ENCODE measurements around the gene ANKRD45.
"Not testable (repeated sequence)": the region's sequence is repeated elsewhere in the genome, so short reads cannot be mapped to it uniquely, and the experiment has no call there.

ANKRD45 gene

GRCh38 chr1:173669491-173669941, at the start of gene ANKRD45:
Gene ANKRD45, minus strand, starts transcription at chr1:173669851. Its CDS starts 10,433 bp downstream, at chr1:173659418.
- peak; percentile 71 for DNase-seq (ENCODE audit: low spot score)

- DNase-seq (ENCODE audit: low spot score), result no peak
Observed at GRCh38 chr1:173717238-173717637, 47.6 kb upstream of the ANKRD45 start.

- DNase-seq (ENCODE audit: low spot score), result no peak
Observed at GRCh38 chr1:173715538-173715844, 45.8 kb upstream of the ANKRD45 start.

- DNase-seq (ENCODE audit: low spot score), result peak; percentile 88
Observed at GRCh38 chr1:173714759-173715537, 45.3 kb upstream of the ANKRD45 start, which contains the start of gene KLHL20. Gene KLHL20, plus strand, starts transcription at chr1:173714981. Its CDS starts 1,063 bp downstream, at chr1:173716044.

DNA sequence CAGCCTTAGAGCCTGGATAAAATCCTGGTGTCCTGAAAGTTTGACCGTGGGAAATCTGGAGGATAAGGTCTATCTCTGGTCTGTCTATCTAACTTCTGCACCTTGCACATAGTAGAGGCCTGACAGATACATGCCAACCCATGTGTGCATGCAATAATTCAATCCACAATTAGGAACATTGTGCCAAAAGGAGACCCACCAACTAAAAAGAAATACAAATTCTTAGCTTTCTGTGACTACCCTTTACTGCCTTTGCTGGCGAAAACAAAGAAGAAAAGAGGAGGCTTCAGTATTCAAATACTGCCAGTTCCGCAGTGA, 44.7 kb upstream of the ANKRD45 start:
- no peak for DNase-seq (ENCODE audit: low spot score)

DNA sequence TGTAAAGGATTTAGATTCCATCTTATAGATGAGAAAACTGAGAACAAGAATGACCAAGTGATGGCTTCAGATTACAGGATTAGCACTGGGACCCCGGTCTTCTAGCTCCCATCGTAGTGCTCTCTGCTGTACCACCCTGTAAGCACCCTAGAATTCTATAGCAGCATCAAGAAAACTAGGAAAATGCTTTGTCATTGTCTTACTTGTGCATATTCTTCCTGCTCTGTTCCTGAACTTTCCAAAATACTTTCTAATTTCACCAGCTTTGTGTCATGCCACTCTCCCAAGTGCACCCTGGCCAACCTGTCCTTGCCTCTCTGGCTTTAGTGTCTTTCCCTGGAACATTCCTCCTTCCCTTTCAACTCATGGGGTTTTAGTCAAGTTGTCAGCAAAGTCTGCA, 39.1 kb upstream of the ANKRD45 start:
- no peak for DNase-seq (ENCODE audit: low spot score)

- DNase-seq (ENCODE audit: low spot score), result no peak
Observed at GRCh38 chr1:173705117-173705516, 35.5 kb upstream of the ANKRD45 start.

GRCh38 chr1:173702736-173703135, 33.1 kb upstream of the ANKRD45 start:
- no peak for DNase-seq (ENCODE audit: low spot score)

DNA sequence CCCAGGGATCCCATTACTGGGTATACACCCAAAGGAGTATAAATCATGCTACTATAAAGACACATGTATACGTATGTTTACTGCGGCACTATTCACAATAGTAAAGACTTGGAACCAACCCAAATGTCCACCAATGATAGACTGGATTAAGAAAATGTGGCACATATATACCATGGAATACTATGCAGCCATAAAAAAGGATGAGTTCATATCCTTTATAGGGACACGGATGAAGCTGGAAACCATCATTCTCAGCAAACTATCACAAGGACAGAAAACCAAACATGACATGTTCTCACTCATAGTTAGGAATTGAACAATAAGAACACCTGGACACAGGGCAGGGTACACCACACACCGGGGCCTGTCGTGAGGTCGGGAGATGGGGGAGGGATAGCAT, 31.6 kb upstream of the ANKRD45 start:
- not testable (repeated sequence) for DNase-seq (ENCODE audit: low spot score)

DNA sequence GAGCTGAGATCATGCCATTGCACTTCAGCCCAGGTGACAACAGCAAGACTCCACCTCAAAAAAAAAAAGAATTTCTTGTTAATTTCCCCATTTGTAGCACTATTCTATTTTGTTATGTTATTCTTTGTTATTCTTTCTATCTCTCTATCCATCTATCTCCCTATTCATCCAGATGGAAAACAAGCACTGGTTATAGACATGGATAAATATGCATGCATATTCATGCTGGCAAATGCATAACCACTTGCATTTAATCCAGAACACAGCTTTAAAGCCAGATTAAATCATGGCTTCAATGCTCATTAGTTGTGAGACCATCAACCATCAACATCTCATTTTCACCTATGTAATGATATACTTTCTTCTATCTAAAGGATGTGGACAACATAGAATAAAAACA, 23.6 kb upstream of the ANKRD45 start:
- DNase-seq (ENCODE audit: low spot score), result no peak

DNA sequence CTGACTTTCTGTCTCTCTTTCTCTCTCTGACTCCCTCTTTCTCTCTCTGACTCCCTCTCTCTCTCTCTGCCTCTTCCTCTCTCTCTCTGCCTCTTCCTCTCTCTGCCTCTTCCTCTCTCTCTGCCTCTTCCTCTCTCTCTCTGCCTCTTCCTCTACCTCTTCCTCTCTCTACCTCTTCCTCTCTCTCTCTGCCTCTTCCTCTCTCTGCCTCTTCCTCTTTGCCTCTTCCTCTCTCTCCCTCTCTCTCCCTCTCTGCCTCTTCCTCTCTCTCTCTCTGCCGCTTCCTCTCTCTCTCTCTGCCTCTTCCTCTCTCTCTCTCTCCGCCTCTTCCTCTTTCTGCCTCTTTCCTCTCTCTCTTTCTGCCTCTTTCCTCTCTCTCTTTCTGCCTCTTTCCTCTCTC, 18.6 kb upstream of the ANKRD45 start:
- no peak for DNase-seq (ENCODE audit: low spot score)

DNA sequence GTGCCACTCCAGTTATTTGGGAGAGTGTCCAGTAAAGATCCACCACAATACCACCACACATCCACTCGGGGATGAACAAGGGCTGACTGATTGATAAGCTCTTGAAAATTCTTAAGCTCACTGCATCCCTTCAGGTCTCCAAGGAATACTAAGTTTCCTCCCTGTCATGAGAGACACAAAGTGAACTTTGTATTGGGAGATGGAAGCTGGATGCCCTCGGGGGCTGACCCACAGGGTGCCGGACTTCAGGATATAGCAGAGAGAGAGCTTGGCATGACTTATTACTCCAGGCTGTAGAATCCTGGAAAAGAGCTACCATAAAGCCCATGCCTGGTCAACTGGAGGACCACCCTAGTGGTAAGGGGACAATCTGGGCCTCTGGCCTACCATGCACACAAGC, 15.5 kb upstream of the ANKRD45 start:
- DNase-seq (ENCODE audit: low spot score), result not testable (repeated sequence)

- DNase-seq (ENCODE audit: low spot score), result not testable (repeated sequence)
Observed at GRCh38 chr1:173683838-173684237, 14.2 kb upstream of the ANKRD45 start.

GRCh38 chr1:173682184-173682583, 12.5 kb upstream of the ANKRD45 start:
- no peak for DNase-seq (ENCODE audit: low spot score)

DNA sequence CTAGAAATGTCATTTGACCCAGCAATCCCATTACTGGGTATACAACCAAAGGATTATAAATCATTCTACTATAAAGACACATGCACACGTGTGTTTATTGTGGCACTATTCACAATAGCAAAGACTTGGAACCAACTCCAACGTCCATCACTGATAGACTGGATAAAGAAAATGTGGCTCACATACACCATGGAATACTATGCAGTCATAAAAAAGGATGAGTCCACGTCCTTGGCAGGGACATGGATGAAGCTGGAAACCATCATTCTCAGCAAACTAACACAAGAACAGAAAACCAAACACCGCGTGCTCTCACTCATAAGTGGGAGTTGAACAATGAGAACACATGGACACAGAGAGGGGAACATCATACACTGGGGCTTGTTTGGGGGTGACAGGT, 10.5 kb upstream of the ANKRD45 start:
- not testable (repeated sequence) for DNase-seq (ENCODE audit: low spot score)

GRCh38 chr1:173674496-173674895, 4.8 kb upstream of the ANKRD45 start:
- DNase-seq (ENCODE audit: low spot score), result not testable (repeated sequence)

GRCh38 chr1:173666646-173667045, 3.0 kb downstream of the ANKRD45 start:
- DNase-seq (ENCODE audit: low spot score), result no peak

DNA sequence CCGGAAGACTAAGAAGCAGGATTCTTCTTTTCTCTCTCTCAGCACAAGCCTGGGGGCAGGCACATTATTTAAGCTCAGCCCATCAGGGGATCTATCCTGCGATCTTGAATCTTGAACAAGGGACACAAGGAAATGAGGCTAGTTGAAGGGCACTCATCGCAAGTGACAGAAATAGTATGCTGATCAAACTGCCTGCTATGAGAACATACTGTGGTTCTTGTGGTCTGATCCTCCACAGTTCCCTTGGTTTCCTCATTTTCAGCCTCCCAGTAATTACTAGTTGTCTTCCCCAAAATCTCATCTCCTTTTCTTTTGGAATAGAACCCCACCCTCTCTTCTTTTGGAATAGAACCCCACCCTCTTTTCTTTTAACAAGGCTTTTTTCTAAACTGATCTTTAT, 6.5 kb downstream of the ANKRD45 start:
- DNase-seq (ENCODE audit: low spot score), result no peak

- DNase-seq (ENCODE audit: low spot score), result no peak
Observed at GRCh38 chr1:173661763-173662162, 7.9 kb downstream of the ANKRD45 start.

- no peak for DNase-seq (ENCODE audit: low spot score)
Observed at GRCh38 chr1:173661271-173661670, 8.4 kb downstream of the ANKRD45 start.

DNA sequence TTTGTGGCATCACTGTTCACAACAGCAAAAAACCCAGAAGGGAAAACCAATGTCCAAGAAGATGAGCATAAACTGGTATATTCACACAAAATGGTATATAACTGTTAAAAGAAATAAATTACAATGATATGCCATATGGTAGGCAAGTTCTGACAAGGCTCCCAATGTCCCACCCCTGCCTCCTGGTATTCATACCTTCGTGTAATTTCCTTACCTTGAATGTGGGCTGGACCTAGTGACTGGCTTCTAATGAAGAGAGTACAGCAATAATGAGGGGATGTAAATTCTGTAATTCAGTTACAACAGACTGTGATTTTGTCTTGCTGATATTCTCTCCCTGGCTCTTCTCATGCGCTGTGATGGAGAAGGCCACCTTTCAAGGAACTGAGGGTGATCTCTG, 9.3 kb downstream of the ANKRD45 start:
- no peak for DNase-seq (ENCODE audit: low spot score)

DNA sequence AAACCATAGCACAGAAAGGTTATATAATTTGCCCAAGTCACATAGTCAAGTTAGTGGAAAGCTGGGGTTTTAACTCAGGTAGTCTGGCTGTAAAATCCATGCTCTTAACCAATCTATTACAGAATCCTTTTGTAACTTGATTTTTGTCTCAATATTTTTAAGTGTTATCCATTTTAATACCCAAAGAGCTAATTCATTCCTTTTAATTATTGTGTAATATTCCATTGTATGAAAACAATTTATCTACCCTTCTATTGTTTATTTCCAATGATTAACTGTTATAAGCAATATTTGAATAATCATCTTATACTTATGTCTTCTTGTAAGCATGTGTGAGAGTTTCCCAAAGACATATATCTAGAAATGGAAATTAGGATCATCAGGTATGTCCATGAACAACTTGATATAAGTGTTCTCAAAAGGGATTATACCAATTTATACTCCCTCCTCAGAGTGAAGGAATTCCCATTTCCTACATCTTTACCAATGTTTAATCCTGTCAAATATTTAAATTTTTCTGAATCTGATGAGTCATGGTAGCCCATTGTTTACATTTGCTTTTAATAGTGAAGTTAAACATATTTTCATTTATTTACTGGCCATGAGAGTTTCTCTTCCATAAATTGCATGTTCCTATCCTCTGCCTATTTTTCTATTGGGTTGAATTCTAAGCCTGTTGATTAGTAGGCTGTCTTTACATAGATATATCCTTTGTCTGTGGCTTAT, 20.6 kb downstream of the ANKRD45 start:
- DNase-seq (ENCODE audit: low spot score), result no peak

GRCh38 chr1:173646656-173647055, 23.0 kb downstream of the ANKRD45 start:
- DNase-seq (ENCODE audit: low spot score), result no peak
